Neural cell (in vitro differentiated cells): Measurements from ENCODE around the gene DGCR6. TPM values are rescaled to one million over a fixed set of nuclear protein-coding genes. Genes with fewer than 3 reads are reported as not detected.
"Not testable (repeated sequence)": the region's sequence is repeated elsewhere in the genome, so short reads cannot be mapped to it uniquely, and the experiment has no call there.

Source experiments
- H2AFZ ChIP-seq: fragments of 200-600, 300-800 bp; sonication (generic), shearing (Covaris generic); 2 replicates; pipeline ENCODE4 v1.6.0; 2014; ENCODE audit warnings: low read depth, mild to moderate bottlenecking, antibody characterized with exemption, low read length, moderate library complexity
- H3F3A ChIP-seq: fragments of 200-600 bp; shearing (Covaris generic); 2 replicates; pipeline ENCODE4 v1.6.1; 2016; ENCODE audit warnings: mild to moderate bottlenecking, moderate library complexity, mixed read lengths, antibody characterized with exemption, low read length; ENCODE audit not compliant: insufficient read depth, poor library complexity, severe bottlenecking
- H3K27ac ChIP-seq: fragments of 200-600, 300-800 bp; sonication (generic), shearing (Covaris generic); 2 replicates; pipeline ENCODE4 v1.5.1; 2014; ENCODE audit warnings: mild to moderate bottlenecking, low read length, moderate library complexity
- H3K27me3 ChIP-seq: fragments of 300-800, 200-600 bp; sonication (generic), shearing (Covaris generic); 2 replicates; pipeline ENCODE4 v1.6.0; 2014; ENCODE audit warnings: mild to moderate bottlenecking, low read depth, low read length, moderate library complexity; ENCODE audit not compliant: insufficient read depth
- H3K36me3 ChIP-seq: fragments of 300-800, 200-600 bp; sonication (generic), shearing (Covaris generic); 2 replicates; pipeline ENCODE4 v1.5.1; 2014; ENCODE audit warnings: mild to moderate bottlenecking, antibody characterized with exemption, low read length, moderate library complexity; ENCODE audit not compliant: insufficient read depth
- H3K4me2 ChIP-seq: fragments of 300-800, 200-600 bp; sonication (generic), shearing (Covaris generic); 2 replicates; pipeline ENCODE4 v1.6.0; 2014; ENCODE audit warnings: mild to moderate bottlenecking, low read length
- H3K4me3 ChIP-seq: fragments of 300-800, 200-600 bp; sonication (generic), shearing (Covaris generic); 2 replicates; pipeline ENCODE4 v1.5.1; 2014; ENCODE audit warnings: mild to moderate bottlenecking, low read length, moderate library complexity
- H3K79me2 ChIP-seq: fragments of 200-600 bp; shearing (Covaris generic); replicated peaks from 2 replicates; pipeline ENCODE4 v1.6.0; 2014; ENCODE audit warnings: mild to moderate bottlenecking, low read length, moderate library complexity; ENCODE audit not compliant: insufficient read depth
- H3K9ac ChIP-seq: fragments of 300-800, 200-600 bp; sonication (generic), shearing (Covaris generic); 2 replicates; pipeline ENCODE4 v1.6.1; 2016; ENCODE audit warnings: mild to moderate bottlenecking, low read length, mixed read lengths
- H3K9me2 ChIP-seq: fragments of 200-600 bp; shearing (Covaris generic); 2 replicates; pipeline ENCODE4 v1.6.1; 2016; ENCODE audit warnings: mild to moderate bottlenecking, low read length, mixed read lengths; ENCODE audit not compliant: insufficient read depth
- H3K9me3 ChIP-seq: fragments of 200-600, 300-800 bp; sonication (generic), shearing (Covaris generic); 2 replicates; pipeline ENCODE4 v1.6.1; 2016; ENCODE audit warnings: mild to moderate bottlenecking, mixed run types, low read length, moderate library complexity, mixed read lengths
- H4K20me1 ChIP-seq: fragments of 200-600 bp; shearing (Covaris generic); 2 replicates; pipeline ENCODE4 v1.6.1; 2016; ENCODE audit warnings: mild to moderate bottlenecking, mixed run types; ENCODE audit not compliant: insufficient read depth
- EP300 ChIP-seq: fragments of 450-650 bp; conservative IDR thresholded peaks from 2 replicates; pipeline ENCODE4 v1.6.1; 2014; ENCODE audit warnings: antibody characterized with exemption, mild to moderate bottlenecking, moderate library complexity; ENCODE audit not compliant: poor library complexity, severe bottlenecking
- EZH2 ChIP-seq: fragments of 200-600, 300-800 bp; shearing (Covaris generic), sonication (generic); IDR thresholded peaks from 2 replicates; pipeline ENCODE4 v1.6.1; 2014; ENCODE audit warnings: antibody characterized with exemption, low read length, borderline replicate concordance, mild to moderate bottlenecking; ENCODE audit not compliant: insufficient read depth, poor library complexity, severe bottlenecking
- MXI1 ChIP-seq: fragments of 450-650 bp; conservative IDR thresholded peaks from 2 replicates; pipeline ENCODE4 v1.6.1; 2014; ENCODE audit warnings: antibody characterized with exemption, mild to moderate bottlenecking; ENCODE audit not compliant: poor library complexity, severe bottlenecking
- POLR2AphosphoS5 ChIP-seq: IDR thresholded peaks from 2 replicates; pipeline ENCODE4 v1.6.1; 2012
- RAD21 ChIP-seq: fragments of 450-650 bp; conservative IDR thresholded peaks from 2 replicates; pipeline ENCODE4 v1.6.1; 2014; ENCODE audit warnings: antibody characterized with exemption, mild to moderate bottlenecking, moderate library complexity
- SMC3 ChIP-seq: fragments of 450-650 bp; conservative IDR thresholded peaks from 2 replicates; pipeline ENCODE4 v1.6.1; 2014; ENCODE audit warnings: antibody characterized with exemption, mild to moderate bottlenecking, moderate library complexity; ENCODE audit not compliant: poor library complexity
- TAF1 ChIP-seq: IDR thresholded peaks from 2 replicates; pipeline ENCODE4 v1.6.1; 2012; ENCODE audit warnings: low read depth
- polyA plus RNA-seq: library from polyadenylated mRNA; depleted of rRNA; stranded (reverse); fragments of >200 nt; gene quantifications from 2 replicates; pipeline ENCODE4 v1.2.3, GENCODE V29; 2014
- TF ChIP-seq, protein P1 (sequence below): fragments of 450-650 bp; IDR thresholded peaks from 2 replicates; pipeline ENCODE4 v1.5.1; 2014; ENCODE audit warnings: antibody characterized with exemption, mild to moderate bottlenecking, moderate library complexity; ENCODE audit not compliant: poor library complexity, severe bottlenecking
- TF ChIP-seq, protein P2 (sequence below): IDR thresholded peaks from 2 replicates; pipeline ENCODE4 v1.6.1; 2012; ENCODE audit warnings: borderline replicate concordance

Gene DGCR6
- polyA plus RNA-seq, 1 donor from 2014 or later = 8.9 TPM

DNA sequence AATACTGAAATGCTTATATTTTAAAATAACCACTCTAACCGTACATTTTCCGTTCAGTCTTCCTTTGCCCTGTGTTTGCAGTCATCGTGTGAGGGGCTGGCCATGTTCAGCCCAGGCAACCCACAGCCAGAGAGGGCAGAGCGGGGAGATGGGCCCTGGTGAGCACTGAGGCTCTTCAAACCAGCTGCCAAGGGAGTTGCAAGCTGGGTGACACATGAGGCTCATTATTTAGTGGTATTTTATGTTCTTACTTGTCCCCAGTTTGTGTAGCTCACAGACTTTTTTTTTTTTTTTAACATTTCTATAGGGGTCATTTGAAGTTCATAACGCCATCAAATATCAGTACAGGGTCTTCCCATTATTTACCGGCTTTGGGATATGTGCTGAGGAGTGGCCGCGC, 18.0 kb upstream of the DGCR6 start:
- Histone ChIP-seq H3K4me2 (no peak overlapping the region), H3K27me3 (no peaks in the 10 kb centered on the region), H3K9me2 (no peaks in the 10 kb centered on the region), H3K4me3 (no peak overlapping the region), H3F3A (no peaks in the 10 kb centered on the region), H3K9me3 (no peaks in the 10 kb centered on the region), H3K9ac (no peak overlapping the region), H3K36me3 (no peaks in the 10 kb centered on the region), H4K20me1 (no peaks in the 10 kb centered on the region), H2AFZ (no peak overlapping the region), H3K27ac (no peak overlapping the region), H3K79me2 (no peaks in the 10 kb centered on the region)
- TF ChIP-seq RAD21 (no peak), MXI1 (no peak), POLR2AphosphoS5 (no peak), SMC3 (no peak), TAF1 (no peak), EP300 (no peak), EZH2 (no peak)
- TF ChIP-seq, protein P1, sequence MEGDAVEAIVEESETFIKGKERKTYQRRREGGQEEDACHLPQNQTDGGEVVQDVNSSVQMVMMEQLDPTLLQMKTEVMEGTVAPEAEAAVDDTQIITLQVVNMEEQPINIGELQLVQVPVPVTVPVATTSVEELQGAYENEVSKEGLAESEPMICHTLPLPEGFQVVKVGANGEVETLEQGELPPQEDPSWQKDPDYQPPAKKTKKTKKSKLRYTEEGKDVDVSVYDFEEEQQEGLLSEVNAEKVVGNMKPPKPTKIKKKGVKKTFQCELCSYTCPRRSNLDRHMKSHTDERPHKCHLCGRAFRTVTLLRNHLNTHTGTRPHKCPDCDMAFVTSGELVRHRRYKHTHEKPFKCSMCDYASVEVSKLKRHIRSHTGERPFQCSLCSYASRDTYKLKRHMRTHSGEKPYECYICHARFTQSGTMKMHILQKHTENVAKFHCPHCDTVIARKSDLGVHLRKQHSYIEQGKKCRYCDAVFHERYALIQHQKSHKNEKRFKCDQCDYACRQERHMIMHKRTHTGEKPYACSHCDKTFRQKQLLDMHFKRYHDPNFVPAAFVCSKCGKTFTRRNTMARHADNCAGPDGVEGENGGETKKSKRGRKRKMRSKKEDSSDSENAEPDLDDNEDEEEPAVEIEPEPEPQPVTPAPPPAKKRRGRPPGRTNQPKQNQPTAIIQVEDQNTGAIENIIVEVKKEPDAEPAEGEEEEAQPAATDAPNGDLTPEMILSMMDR = no peak
- TF ChIP-seq, protein P2, sequence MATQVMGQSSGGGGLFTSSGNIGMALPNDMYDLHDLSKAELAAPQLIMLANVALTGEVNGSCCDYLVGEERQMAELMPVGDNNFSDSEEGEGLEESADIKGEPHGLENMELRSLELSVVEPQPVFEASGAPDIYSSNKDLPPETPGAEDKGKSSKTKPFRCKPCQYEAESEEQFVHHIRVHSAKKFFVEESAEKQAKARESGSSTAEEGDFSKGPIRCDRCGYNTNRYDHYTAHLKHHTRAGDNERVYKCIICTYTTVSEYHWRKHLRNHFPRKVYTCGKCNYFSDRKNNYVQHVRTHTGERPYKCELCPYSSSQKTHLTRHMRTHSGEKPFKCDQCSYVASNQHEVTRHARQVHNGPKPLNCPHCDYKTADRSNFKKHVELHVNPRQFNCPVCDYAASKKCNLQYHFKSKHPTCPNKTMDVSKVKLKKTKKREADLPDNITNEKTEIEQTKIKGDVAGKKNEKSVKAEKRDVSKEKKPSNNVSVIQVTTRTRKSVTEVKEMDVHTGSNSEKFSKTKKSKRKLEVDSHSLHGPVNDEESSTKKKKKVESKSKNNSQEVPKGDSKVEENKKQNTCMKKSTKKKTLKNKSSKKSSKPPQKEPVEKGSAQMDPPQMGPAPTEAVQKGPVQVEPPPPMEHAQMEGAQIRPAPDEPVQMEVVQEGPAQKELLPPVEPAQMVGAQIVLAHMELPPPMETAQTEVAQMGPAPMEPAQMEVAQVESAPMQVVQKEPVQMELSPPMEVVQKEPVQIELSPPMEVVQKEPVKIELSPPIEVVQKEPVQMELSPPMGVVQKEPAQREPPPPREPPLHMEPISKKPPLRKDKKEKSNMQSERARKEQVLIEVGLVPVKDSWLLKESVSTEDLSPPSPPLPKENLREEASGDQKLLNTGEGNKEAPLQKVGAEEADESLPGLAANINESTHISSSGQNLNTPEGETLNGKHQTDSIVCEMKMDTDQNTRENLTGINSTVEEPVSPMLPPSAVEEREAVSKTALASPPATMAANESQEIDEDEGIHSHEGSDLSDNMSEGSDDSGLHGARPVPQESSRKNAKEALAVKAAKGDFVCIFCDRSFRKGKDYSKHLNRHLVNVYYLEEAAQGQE = no peak

DNA sequence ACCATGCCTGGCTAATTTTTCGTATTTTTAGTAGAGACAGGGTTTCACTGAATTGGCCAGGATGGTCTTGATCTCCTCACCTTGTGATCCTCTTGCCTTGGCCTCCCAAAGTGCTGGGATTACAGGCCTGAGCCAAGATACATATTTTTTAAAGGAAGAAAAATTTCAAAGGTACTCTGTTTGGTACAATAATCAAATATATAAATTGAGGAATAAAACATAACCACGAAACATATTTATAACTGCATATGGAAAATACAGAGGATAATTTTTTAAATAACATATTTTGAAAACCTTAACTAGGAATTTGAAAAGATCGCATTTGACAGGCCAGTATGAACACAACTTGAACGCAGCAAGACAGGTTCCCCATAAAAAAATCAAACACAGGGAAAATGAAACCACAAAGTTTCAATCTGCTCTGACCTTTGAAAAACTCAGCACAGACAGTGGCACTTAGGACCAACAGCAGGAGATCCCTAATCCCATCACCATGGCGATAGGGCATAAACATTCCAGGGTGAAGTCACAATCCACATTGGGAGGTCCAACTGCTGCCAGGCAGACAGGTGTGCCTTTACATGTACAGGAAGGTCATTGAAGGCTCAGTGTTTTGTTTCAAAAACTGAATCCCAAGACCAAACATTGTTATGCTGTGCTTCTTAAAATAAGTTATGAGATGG, 15.5 kb upstream of the DGCR6 start:
- not testable (repeated sequence) for H3F3A ChIP-seq, H3K36me3 ChIP-seq, H3K9me2 ChIP-seq, H3K27me3 ChIP-seq, H3K79me2 ChIP-seq, H3K9me3 ChIP-seq, H3K4me2 ChIP-seq, H4K20me1 ChIP-seq, H2AFZ ChIP-seq, H3K9ac ChIP-seq, H3K27ac ChIP-seq, H3K4me3 ChIP-seq

DNA sequence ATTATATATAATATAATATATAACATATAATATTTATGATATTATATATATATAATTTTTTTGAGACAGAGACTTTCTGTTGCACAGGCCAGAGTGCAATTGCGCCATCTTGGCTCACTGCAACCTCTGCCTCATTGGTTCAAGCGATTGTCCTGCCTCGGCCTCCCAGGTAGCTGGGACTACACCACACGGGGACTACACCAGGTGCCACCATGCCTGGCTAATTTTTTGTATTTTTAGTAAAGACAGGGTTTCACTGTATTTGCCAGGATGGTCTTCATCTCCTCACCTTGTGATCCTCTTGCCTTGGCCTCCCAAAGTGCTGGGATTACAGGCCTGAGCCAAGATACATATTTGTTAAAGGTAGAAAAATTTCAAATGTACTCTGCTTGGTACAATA, 12.3 kb upstream of the DGCR6 start:
- H3K79me2 ChIP-seq, H3F3A ChIP-seq, H3K4me2 ChIP-seq, H3K9ac ChIP-seq, H3K9me3 ChIP-seq, H3K27me3 ChIP-seq, H3K36me3 ChIP-seq, H3K4me3 ChIP-seq, H4K20me1 ChIP-seq, H3K27ac ChIP-seq, H3K9me2 ChIP-seq, H2AFZ ChIP-seq: not testable (repeated sequence)

DNA sequence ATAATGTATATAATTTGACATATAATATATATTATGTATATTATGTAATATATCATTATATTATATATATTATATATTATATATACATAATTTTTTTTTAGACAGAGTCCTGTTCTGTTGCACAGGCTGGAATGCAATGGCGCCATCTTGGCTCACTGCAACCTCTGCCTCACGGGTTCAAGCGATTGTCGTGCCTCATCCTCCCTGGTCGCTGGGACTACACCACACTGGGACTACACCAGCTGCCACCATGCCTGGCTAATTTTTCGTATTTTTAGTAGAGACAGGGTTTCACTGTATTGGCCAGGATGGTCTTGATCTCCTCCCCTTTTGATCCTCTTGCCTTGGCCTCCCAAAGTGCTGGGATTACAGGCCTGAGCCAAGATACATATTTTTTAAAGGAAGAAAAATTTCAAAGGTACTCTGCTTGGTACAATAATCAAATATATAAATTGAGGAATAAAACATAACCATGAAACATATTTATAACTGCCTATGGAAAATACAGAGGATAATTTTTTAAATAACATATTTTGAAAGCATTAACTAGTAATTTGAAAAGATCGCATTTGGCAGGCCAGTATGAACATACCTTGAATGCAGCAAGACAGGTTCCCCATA, 10.0 kb upstream of the DGCR6 start:
- H3K4me2 ChIP-seq, H4K20me1 ChIP-seq, H3K27me3 ChIP-seq, H3K4me3 ChIP-seq, H3K9me2 ChIP-seq, H3F3A ChIP-seq, H2AFZ ChIP-seq, H3K9me3 ChIP-seq, H3K27ac ChIP-seq, H3K79me2 ChIP-seq, H3K36me3 ChIP-seq, H3K9ac ChIP-seq: not testable (repeated sequence)

DNA sequence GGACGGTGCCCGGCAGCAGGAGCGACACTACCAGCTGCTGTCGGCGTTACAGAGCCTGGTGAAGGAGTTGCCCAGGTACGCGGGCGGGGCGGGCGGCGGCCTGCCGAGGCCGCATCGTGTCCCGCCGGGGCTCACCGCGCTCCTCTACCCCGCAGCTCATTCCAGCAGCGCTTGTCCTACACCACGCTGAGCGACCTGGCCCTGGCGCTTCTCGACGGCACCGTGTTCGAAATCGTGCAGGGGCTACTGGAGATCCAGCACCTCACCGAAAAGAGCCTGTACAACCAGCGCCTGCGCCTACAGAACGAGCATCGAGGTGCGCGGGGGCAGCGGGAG, 258 bp downstream of the DGCR6 start:
- H3F3A ChIP-seq, H3K4me2 ChIP-seq, H3K9ac ChIP-seq, H3K27ac ChIP-seq, H3K79me2 ChIP-seq, H4K20me1 ChIP-seq, H3K9me2 ChIP-seq, H3K9me3 ChIP-seq, H3K27me3 ChIP-seq, H3K36me3 ChIP-seq, H2AFZ ChIP-seq, H3K4me3 ChIP-seq: not testable (repeated sequence)
